Heart left ventricle (tissue), 16 donors: Measurements from ENCODE around the gene COL8A2. TPM values are rescaled to one million over a fixed set of nuclear protein-coding genes. Genes with fewer than 3 reads are reported as not detected.

Experiments
- ATAC-seq, 4 donors: fragments of 200-7000 bp; cut with Tn5 transposase; one replicate each; pipeline ENCODE4 v1.9.1; 2020 to 2022; ENCODE audit warnings: moderate library complexity in 4 of 4, mild to moderate bottlenecking in 3 of 4, moderate number of reproducible peaks in 1 of 4
- DNase-seq, 5 donors: peaks; one replicate each; pipeline ENCODE4 v3.0.0-alpha.2; 2020
- H3K27ac ChIP-seq, 12 donors: fragments of 200-600 bp; sonication (generic) in 4 of 12; one replicate each; pipeline versions ENCODE4 v1.5.0 to v1.8.0; 2016 to 2022; ENCODE audit warnings: mild to moderate bottlenecking in 2 of 12
- H3K27me3 ChIP-seq, 9 donors: fragments of 200-600 bp; sonication (generic) in 2 of 9; one replicate each; pipeline versions ENCODE4 v1.5.1 to v1.8.0; 2016 to 2022; ENCODE audit warnings: mild to moderate bottlenecking in 3 of 9
- H3K36me3 ChIP-seq, 9 donors: fragments of 200-600 bp; sonication (generic) in 2 of 9; one replicate each; pipeline versions ENCODE4 v1.5.0 to v1.8.0; 2018 to 2022; ENCODE audit warnings: mild to moderate bottlenecking in 2 of 9
- H3K4me1 ChIP-seq, 12 donors: fragments of 200-600 bp; sonication (generic) in 4 of 12; one replicate each; pipeline versions ENCODE4 v1.5.0 to v1.8.0; 2016 to 2022; ENCODE audit warnings: mild to moderate bottlenecking in 3 of 12
- H3K4me3 ChIP-seq, 12 donors: fragments of 200-600 bp; sonication (generic) in 4 of 12; one replicate each; pipeline versions ENCODE4 v1.5.0 to v1.8.0; 2017 to 2022; ENCODE audit warnings: mild to moderate bottlenecking in 9 of 12, moderate library complexity in 4 of 12
- H3K9me3 ChIP-seq, 12 donors: fragments of 200-600 bp; sonication (generic) in 4 of 12; one replicate each; pipeline versions ENCODE4 v1.5.0 to v1.8.0; 2016 to 2022; ENCODE audit warnings: mild to moderate bottlenecking in 1 of 12
- CTCF ChIP-seq, 12 donors: fragments of 200-600 bp; sonication (generic) in 4 of 12; IDR thresholded peaks; one replicate each; pipeline versions ENCODE4 v1.5.0 to v1.8.0; 2018 to 2022; ENCODE audit warnings: antibody characterized with exemption in 12 of 12, mild to moderate bottlenecking in 5 of 12
- POLR2A ChIP-seq, 2 donors: fragments of 450-650 bp; IDR thresholded peaks; one replicate each; pipeline ENCODE4 v1.6.1; 2017; ENCODE audit warnings: antibody characterized with exemption in 2 of 2, mild to moderate bottlenecking in 2 of 2, moderate library complexity in 2 of 2
- WGBS, 4 donors: extraction: QIAGEN DNeasy Blood & Tissue Kit in 2 of 4; methylation state at CpG; one replicate each; pipeline versions ENCODE4 v1.1.5 to v1.1.7; 2013 to 2018; 5-methylcytosine and 5-hydroxymethylcytosine counted together
- intact Hi-C, 10 donors: fragments of 100-400 bp; cut with DNase I; formaldehyde crosslinking; loops; one replicate each; pipeline versions ENCODE4 v1.11.1 to v1.14.2; 2022
- polyA plus RNA-seq, 2 donors: library from polyadenylated mRNA; stranded (reverse); fragments of 200-250 nt; gene quantifications; one replicate each; pipeline ENCODE4 v1.2.3, GENCODE V29; 2013
- total RNA-seq, 9 donors: library from RNA; depleted of rRNA in 2 of 9; stranded (reverse); fragments of >200 nt in 2 of 9; fragmentation: NEBNext Ultra II Directional in 3 of 9; extraction: Animal tissue kit (Norgen Biotek cat#: 25700) in 3 of 9; gene quantifications; one replicate each; pipeline versions ENCODE4 v1.1.0 to v1.2.4, GENCODE V29; 2016 to 2023
- donor health status: ischemic (EF 13 %, LVEDD 7.1; RV severe dilation, severe dysfunction).
- donor health status: healthy with polysubstance abuse.
- donor health status: DM: no; HTN: yes; CAD: no.
- donor health status: DM: no; HTN: no; CAD: no.
- donor health status: ischemic (EF 25% LVEDD 6.9; RV normal size, moderate dysfunction).
- donor health status: ischemic (EF 25% LVEDD 5.7; RV mildly dilated, moderate dysfunction).
- donor health status: healthy.
- donor health status: DM: yes; HTN: yes; CAD: no.
- donor health status: ischemic (EF 35%, LVEDD 5.7; RV mildly dilated, moderate dysfunction).
- donor health status: nonischemic (EF 11% LVEDD 7.7; RV severe dilation, severe dysfunction).
- donor health status: DM: yes; HTN: yes; CAD: no.
- donor health status: PGD.
- donor health status: ischemic (EF 29% LVEDD 5.4; RV normal size, mild dysfunction).
- donor health status: nonischemic (EF 23%, LVEDD 6.1; RV moderate dilation, normal function).

Gene COL8A2
- total and polyA plus RNA-seq, 11 donors: 0.33 to 2.6 (median 0.60) TPM

DNA sequence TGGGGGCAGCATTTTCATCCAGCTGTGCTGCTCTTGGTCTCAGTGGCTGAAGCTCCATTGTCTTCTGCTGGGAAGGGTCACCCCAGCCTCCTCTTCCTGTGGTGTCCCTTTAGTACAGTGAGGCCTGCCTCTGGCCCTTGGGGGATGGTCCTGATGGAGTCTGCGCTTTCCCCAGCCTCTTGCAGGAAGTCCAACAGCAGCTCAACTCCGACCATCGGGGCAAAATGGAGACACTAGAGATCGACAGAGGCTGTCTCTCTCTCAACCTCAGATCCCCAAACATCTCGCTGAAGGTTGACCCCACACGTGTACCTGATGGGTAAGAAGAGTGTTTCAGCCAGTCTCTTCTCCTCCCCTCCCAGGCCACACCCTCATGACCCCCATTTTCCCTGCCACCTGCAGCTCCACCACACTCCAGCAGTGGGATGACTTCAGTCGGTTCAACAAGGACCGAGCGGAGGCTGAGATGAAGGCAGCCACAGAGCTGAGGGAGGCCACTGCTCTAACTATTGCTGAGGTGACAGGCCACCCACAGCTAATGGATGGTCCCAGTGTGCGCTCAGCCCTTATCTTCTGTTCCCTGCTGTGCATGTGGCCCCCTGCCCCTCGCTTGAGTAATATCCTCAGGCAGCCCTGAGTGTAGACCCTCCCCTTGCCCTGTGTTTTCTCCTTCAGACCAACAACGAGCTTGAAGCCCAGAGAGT is 38.3 kb downstream of the COL8A2 start:
- H3K4me3 ChIP-seq: no peak overlapping the region
- no peak overlapping the region for H3K27ac ChIP-seq
- H3K9me3 ChIP-seq: no peaks in the 10 kb centered on the region
- 76 to 85% (median 78%) methylated on average over 11 to 12 of the region's 12 CpGs for WGBS, 4 donors
- TF ChIP-seq POLR2A (IDR thresholded peaks at IDR 0.05): no peak
- no peak for TF ChIP-seq CTCF (IDR thresholded peaks at IDR 0.05)
- ATAC-seq (no peak), DNase-seq (no peak)
- H3K27me3 ChIP-seq: peaks cover 0 to 26% (median 5%) of the 10 kb centered on the region in 9 donors
- peaks cover 0 to 11% (median 8%) of the 10 kb centered on the region in 9 donors for H3K36me3 ChIP-seq
- intact Hi-C loops: loop anchor here in 3 of 10 donors (5.0 to 10.0 kb wide), 3 partner anchors 202 to 232 kb away; partner anchors contain the start of gene AGO1 (in 1 of the 3)
- peaks cover 0 to 39% (median 20%) of the 10 kb centered on the region in 12 donors for H3K4me1 ChIP-seq

DNA sequence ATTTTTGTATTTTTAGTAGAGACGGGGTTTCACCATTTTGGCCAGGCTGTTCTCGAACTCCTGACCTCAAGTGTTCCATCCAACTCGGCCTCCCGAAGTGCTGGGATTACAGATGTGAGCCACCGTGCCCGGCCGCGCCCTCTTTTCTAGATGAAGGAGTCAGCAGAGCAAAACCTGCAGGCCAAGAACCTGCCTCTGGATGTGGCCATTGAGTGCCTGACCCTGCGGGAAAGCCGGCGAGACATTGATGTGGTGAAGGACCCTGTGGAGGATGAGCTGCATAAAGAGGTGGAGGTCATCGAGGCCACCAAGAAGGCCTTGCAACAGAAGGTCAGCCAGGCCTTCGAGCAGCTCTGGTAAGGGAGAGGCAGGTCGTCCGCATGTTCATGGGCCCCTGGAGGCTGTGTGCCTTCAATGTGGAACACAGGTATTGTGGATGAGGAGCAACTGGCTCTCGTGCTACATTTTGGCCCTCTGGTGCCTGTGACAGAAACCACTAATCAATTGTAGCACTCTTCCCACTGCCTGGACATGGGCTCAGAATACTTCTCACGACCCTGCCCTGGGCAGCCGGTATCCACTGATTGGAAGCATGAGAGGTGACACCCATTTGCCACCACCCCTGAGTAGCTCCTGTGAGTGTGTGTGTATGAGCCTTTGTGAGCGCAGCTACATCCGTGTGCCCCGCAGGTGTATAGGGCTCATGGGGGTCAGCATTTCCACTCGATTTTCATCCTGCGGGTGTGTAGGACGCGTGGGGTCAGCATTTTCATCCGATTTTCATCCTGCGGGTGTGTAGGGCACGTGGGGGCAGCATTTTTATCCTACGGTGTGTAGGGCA is 39.1 kb downstream of the COL8A2 start:
- ATAC-seq (no peak), DNase-seq (no peak)
- Histone ChIP-seq H3K4me1 (peaks cover 0 to 36% (median 20%) of the 10 kb centered on the region in 12 donors), H3K9me3 (no peaks in the 10 kb centered on the region), H3K4me3 (no peak overlapping the region), H3K36me3 (peaks cover 0 to 4% (median under 1%) of the 10 kb centered on the region in 9 donors), H3K27me3 (peaks cover 0 to 26% (median 5%) of the 10 kb centered on the region in 9 donors), H3K27ac (no peak overlapping the region)
- WGBS, 4 donors: 92 to 93% (median 92%) methylated on average over 29 of the region's 29 CpGs
- intact Hi-C loops: loop anchor here in 3 of 10 donors (5.0 to 10.0 kb wide), 3 partner anchors 201 to 231 kb away; partner anchors contain the start of gene AGO1 (in 1 of the 3)
- TF ChIP-seq CTCF (IDR thresholded peaks at IDR 0.05) (no peak), POLR2A (IDR thresholded peaks at IDR 0.05) (no peak)

DNA sequence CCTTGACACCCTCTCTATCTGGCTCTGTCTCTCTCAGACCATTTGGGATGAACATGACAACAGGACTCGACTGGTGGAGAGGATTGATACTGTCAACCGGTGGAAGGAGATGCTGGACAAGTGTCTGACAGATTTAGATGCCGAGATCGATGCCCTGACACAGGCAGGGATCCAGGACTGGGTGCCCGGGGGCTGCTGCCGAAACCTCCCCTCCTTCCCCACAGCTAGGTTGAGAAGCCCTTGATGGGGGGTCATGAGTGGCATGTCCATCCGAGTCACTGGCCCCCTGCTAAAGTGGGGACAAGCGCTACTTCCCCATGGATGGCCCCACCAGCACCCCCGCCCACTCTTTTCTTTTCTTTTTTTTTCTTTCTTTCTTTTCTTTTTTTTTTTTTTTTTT is 39.9 kb downstream of the COL8A2 start:
- intact Hi-C loops: loop anchor here in 3 of 10 donors (5.0 to 10.0 kb wide), 3 partner anchors 200 to 230 kb away; partner anchors contain the start of gene AGO1 (in 1 of the 3)
- 86 to 90% (median 88%) methylated on average over 7 to 9 of the region's 9 CpGs for WGBS, 4 donors
- ATAC-seq: no peak

More for the DNA sequence above, 39.9 kb downstream of the COL8A2 start:
- peaks cover 0 to 30% (median 17%) of the 10 kb centered on the region in 12 donors for H3K4me1 ChIP-seq
- no peaks in the 10 kb centered on the region for H3K9me3 ChIP-seq
- H3K27ac ChIP-seq: no peak overlapping the region
- DNase-seq: no peak
- H3K36me3 ChIP-seq: no peaks in the 10 kb centered on the region
- H3K4me3 ChIP-seq: no peak overlapping the region
- no peak for TF ChIP-seq POLR2A (IDR thresholded peaks at IDR 0.05)
- no peak for TF ChIP-seq CTCF (IDR thresholded peaks at IDR 0.05)
- peaks cover 0 to 26% (median 5%) of the 10 kb centered on the region in 9 donors for H3K27me3 ChIP-seq
